Gastroesophageal sphincter (tissue), 3 donors: ENCODE measurements around the gene MTA3.

Experiments
- CTCF ChIP-seq, 4 experiments: fragments of 200-600 bp in 2 of 4; fragments of 450-650 bp in 2 of 4; sonication (generic) in 1 of 4; IDR thresholded peaks; one replicate each; pipeline ENCODE4 v1.5.1; 2017 to 2019; ENCODE audit warnings: antibody characterized with exemption in 4 of 4, mild to moderate bottlenecking in 2 of 4, moderate library complexity in 2 of 4
- POLR2AphosphoS5 ChIP-seq: sonication (generic); formaldehyde crosslinking; IDR thresholded peaks from one replicate; pipeline ENCODE4 v1.6.1; 2017; ENCODE audit warnings: antibody characterized with exemption

DNA sequence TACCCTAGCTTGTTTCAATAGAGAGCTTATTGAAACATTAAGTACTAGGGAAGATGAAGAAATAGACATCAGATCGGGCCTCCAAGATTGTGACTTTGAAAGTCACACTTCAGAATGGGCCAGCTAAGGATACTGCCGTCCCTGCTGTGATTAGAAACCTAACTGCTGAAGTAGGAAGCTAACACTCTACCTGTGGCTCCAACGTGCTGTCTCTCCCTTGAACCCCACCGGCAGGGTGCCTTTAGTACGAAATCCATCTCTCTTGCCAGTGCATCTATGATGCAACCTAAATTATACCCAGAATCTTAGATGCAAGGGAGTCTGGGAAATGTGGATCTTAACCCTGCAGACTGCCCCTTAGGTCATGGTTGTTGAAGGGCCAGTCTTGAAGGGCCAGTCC, 116.9 kb downstream of the MTA3 start:
- TF ChIP-seq POLR2AphosphoS5 (no peak), CTCF (IDR thresholded peaks at IDR 0.05) (no peak)
